ENCODE data around the gene KRT77. TPM values are rescaled to one million over a fixed set of nuclear protein-coding genes. Genes with fewer than 3 reads are reported as not detected.

Gene KRT77
- total and polyA plus RNA-seq, 4 donors: not detected

- Histone ChIP-seq H3K36me3 (ENCODE audit: control insufficient read depth in 4 of 4, insufficient read depth in 4 of 4, low read length in 4 of 4) (no peaks in the 10 kb centered on the region), H3K27ac (ENCODE audit: low read depth in 1 of 2, low read length in 1 of 2) (no peak overlapping the region), H3K9me3 (ENCODE audit: control insufficient read depth in 4 of 4, insufficient read depth in 3 of 4, low read length in 3 of 4) (no peaks in the 10 kb centered on the region), H3K27me3 (ENCODE audit: control insufficient read depth in 3 of 3, insufficient read depth in 3 of 3, low read length in 2 of 3) (peaks cover 0 to 34% (median 0%) of the 10 kb centered on the region in 3 donors), H3K4me3 (no peak overlapping the region), H3K9ac (ENCODE audit: insufficient read depth in 1 of 2, low read length in 2 of 2) (no peak overlapping the region), H3K4me1 (ENCODE audit: control insufficient read depth in 5 of 5, insufficient read depth in 5 of 5, low read length in 5 of 5) (no peaks in the 10 kb centered on the region)
- TF ChIP-seq CTCF (IDR thresholded peaks at IDR 0.05; ENCODE audit: control extremely low read depth, extremely low read depth): no peak
- 80 to 89% methylated on average over 7 of the region's 7 CpGs for WGBS, 2 donors
- DNase-seq (no peak), ATAC-seq (ENCODE audit: insufficient read depth, low FRiP score) (no peak)
These were observed 35.4 kb downstream of the KRT77 start for GRCh38 chr12:52667931-52668330.

- 62 to 76% methylated on average over 9 of the region's 9 CpGs for WGBS, 2 donors
- ATAC-seq (ENCODE audit: insufficient read depth, low FRiP score): no peak
These were observed 35.8 kb downstream of the KRT77 start for GRCh38 chr12:52667509-52667908.

GRCh38 chr12:52666471-52666870, 36.9 kb downstream of the KRT77 start:
- DNase-seq (no peak), ATAC-seq (ENCODE audit: insufficient read depth, low FRiP score) (no peak)
- no peak overlapping the region for H3K4me3 ChIP-seq
- H3K9me3 ChIP-seq (ENCODE audit: control insufficient read depth in 4 of 4, insufficient read depth in 3 of 4, low read length in 3 of 4): no peaks in the 10 kb centered on the region
- H3K36me3 ChIP-seq (ENCODE audit: control insufficient read depth in 4 of 4, insufficient read depth in 4 of 4, low read length in 4 of 4): no peaks in the 10 kb centered on the region
- no peaks in the 10 kb centered on the region for H3K4me1 ChIP-seq (ENCODE audit: control insufficient read depth in 5 of 5, insufficient read depth in 5 of 5, low read length in 5 of 5)
- H3K9ac ChIP-seq (ENCODE audit: insufficient read depth in 1 of 2, low read length in 2 of 2): no peak overlapping the region
- peaks cover 0 to 29% (median 0%) of the 10 kb centered on the region in 3 donors for H3K27me3 ChIP-seq (ENCODE audit: control insufficient read depth in 3 of 3, insufficient read depth in 3 of 3, low read length in 2 of 3)
- WGBS, 2 donors: 81 to 85% methylated on average over 3 of the region's 3 CpGs
- H3K27ac ChIP-seq (ENCODE audit: low read depth in 1 of 2, low read length in 1 of 2): no peak overlapping the region
- no peak for TF ChIP-seq CTCF (IDR thresholded peaks at IDR 0.05; ENCODE audit: control extremely low read depth, extremely low read depth)

More at GRCh38 chr12:52667509-52667908, 35.8 kb downstream of the KRT77 start:
- H3K9me3 ChIP-seq (ENCODE audit: control insufficient read depth in 4 of 4, insufficient read depth in 3 of 4, low read length in 3 of 4): no peaks in the 10 kb centered on the region
- peaks cover 0 to 34% (median 0%) of the 10 kb centered on the region in 3 donors for H3K27me3 ChIP-seq (ENCODE audit: control insufficient read depth in 3 of 3, insufficient read depth in 3 of 3, low read length in 2 of 3)
- no peaks in the 10 kb centered on the region for H3K36me3 ChIP-seq (ENCODE audit: control insufficient read depth in 4 of 4, insufficient read depth in 4 of 4, low read length in 4 of 4)
- no peak for TF ChIP-seq CTCF (IDR thresholded peaks at IDR 0.05; ENCODE audit: control extremely low read depth, extremely low read depth)
- no peaks in the 10 kb centered on the region for H3K4me1 ChIP-seq (ENCODE audit: control insufficient read depth in 5 of 5, insufficient read depth in 5 of 5, low read length in 5 of 5)
- H3K4me3 ChIP-seq: no peak overlapping the region
- H3K9ac ChIP-seq (ENCODE audit: insufficient read depth in 1 of 2, low read length in 2 of 2): no peak overlapping the region
- DNase-seq: no peak
- no peak overlapping the region for H3K27ac ChIP-seq (ENCODE audit: low read depth in 1 of 2, low read length in 1 of 2)

- H3K36me3 ChIP-seq (ENCODE audit: control insufficient read depth in 4 of 4, insufficient read depth in 4 of 4, low read length in 4 of 4): no peaks in the 10 kb centered on the region
- H3K9ac ChIP-seq (ENCODE audit: insufficient read depth in 1 of 2, low read length in 2 of 2): no peak overlapping the region
- DNase-seq: no peak
- H3K27me3 ChIP-seq (ENCODE audit: control insufficient read depth in 3 of 3, insufficient read depth in 3 of 3, low read length in 2 of 3): peaks cover 0 to 11% (median 0%) of the 10 kb centered on the region in 3 donors
- H3K4me1 ChIP-seq (ENCODE audit: control insufficient read depth in 5 of 5, insufficient read depth in 5 of 5, low read length in 5 of 5): no peaks in the 10 kb centered on the region
- no peak for TF ChIP-seq CTCF (IDR thresholded peaks at IDR 0.05; ENCODE audit: control extremely low read depth, extremely low read depth)
- H3K9me3 ChIP-seq (ENCODE audit: control insufficient read depth in 4 of 4, insufficient read depth in 3 of 4, low read length in 3 of 4): no peaks in the 10 kb centered on the region
- ATAC-seq (ENCODE audit: insufficient read depth, low FRiP score): no peak
- H3K4me3 ChIP-seq: no peak overlapping the region
- no peak overlapping the region for H3K27ac ChIP-seq (ENCODE audit: low read depth in 1 of 2, low read length in 1 of 2)
These were observed 39.9 kb downstream of the KRT77 start for GRCh38 chr12:52663420-52663819.

All from lung (tissue), 12 donors.